HG03280 (cell line): Measurements from ENCODE around the gene PAK1.

Experiments
- ATAC-seq: cut with Tn5 transposase; IDR thresholded peaks from one replicate; pipeline ENCODE4 v1.9.1; 2021; ENCODE audit warnings: mild to moderate bottlenecking, moderate library complexity; ENCODE audit not compliant: unreplicated experiment

Gene PAK1

DNA sequence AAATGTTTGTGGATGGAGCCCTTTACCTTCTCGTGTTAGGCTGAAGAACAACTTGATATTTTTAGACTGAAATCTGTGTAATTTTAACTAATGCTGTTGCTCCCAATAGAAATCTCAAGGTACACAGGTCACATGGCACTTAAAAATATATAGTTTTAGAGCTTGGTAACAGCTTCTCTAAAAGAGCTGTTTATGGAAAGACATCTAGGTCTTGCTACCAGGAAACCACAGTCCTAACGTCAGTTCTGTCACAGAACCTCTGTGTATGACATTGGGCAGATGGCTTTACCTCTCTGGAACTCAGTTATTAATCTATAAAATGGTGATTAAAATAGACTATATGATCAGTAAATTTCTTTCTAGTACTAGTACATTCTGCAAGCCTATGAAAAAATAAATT is 35.4 kb downstream of the PAK1 start:
- peak; percentile 37 for ATAC-seq

DNA sequence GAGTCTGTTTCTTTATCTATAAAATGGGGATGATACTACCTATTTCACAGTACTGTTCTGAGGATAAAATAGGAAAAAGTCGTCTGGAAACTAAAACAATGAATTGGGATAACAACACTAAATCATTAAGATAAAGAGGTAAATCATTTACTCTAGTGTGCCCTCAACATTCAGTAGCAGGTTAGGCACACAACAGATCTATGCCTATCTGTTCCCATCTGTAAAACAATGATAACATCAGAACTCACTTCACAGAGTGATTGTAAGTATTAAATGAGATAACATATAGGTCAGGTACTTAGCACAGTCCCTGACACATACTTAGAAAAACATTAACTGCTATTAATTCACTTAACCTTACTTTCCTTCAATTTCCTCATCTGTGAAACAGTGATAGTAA is 36.9 kb downstream of the PAK1 start:
- ATAC-seq: no peak

DNA sequence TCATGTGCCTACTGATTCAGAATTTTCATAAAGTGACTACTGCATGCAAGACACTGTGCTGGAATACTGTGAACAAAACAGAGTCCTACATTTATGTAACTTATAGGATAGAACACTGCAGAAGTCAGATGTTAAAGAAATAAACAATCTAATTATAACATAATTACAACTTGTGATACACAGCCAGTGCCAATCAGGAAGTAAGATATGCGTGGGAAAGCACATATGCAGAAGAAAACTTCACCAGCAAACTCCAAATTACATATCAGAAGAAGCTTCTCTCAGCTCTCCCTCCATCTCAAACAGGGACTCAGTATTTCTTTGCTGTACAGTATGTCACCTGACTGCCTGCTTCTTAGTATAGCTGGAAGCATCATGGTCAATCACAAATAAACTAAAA is 37.4 kb downstream of the PAK1 start:
- no peak for ATAC-seq

DNA sequence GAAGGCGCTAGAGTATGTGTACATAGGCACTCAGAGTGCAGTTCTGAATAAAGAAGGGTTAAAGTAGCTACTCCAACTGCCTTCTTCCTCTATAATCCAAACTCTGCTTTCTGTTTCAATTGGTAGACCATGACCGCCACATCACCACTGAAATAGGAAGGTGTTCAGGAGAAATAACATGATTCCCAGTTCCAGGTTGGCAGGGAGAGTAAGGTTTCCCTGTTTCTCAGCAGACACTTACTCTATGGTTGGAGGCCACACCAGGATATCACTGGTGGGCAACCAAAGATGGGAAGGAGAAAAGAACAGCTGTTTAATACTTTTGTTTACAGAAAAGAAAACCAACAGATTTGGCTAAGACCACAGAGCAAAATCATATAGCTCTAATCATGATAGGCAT is 37.9 kb downstream of the PAK1 start:
- ATAC-seq: no peak

DNA sequence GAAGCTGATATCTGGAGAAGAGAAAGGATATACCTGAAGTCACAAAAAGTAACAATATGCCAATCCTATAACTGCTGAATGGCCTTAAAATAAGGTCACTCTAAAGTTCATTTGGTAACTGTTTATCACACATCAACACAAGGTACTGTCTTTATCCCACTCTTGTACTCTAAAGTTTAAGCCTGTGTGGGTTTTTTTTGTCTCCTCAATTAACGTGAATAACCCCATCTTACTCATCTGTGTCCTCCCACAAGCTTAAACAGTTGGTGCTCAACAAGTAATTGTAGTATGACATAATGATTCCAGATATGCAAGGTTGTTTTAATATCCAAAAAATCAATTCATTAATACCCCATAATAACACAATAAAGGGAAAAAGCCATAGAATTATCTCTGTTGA is 42.1 kb downstream of the PAK1 start:
- ATAC-seq: no peak

DNA sequence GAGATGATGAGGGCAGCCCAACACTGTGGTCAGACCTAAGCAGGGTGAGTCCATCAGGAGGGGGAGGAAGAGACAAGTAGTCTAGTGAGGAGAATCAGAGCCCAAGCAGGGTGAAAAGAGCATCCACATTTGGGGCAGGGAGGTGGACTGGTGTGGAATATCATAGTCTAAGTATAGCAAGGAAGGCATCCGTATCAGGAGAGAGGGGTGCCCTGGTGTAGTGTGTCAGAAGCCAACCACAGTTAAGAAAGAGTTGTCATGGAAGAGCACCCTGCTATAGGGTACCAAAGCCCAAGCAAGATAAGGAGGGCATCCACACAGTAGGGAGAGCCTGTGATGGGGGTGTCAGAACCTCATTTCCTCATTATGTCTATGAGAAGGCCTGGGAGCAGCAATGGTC is 45.3 kb downstream of the PAK1 start:
- no peak for ATAC-seq

DNA sequence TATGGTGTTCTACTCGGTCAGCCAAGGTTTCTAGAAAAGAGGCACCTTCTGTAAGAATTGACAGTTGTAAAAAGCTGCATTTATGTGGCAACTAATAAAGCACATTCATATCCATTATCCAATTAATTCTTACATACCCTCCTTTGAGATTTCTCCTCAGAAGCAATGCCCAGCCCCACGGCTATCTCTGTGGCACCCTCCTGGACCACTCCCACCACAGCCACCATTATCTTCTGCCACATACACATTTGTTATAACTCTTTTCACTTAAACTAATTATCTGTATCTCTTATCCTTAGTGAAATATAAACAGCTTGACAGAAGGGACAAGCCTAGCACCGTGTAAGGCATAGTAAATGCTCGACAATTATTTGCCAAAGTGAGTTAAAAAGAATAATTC is 48.5 kb downstream of the PAK1 start:
- ATAC-seq: no peak

DNA sequence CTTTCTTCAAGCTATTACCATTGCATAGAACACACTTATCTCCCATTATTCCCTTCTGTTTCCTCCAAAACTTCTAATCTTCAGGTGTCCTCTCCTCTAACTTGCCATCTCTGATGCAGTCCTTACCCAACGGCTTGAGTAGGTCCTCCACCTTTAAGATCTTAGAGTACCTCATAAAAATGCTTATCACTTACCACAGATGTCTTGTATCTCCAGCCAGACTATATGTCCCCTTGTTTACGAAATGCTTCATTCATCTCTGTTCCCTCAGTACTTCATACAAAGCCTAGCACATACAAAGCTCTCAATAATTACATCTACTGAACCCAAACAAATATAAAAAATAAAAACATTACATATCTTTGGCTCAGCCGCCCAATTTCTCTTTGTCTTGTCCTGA is 49.2 kb downstream of the PAK1 start:
- ATAC-seq: no peak

DNA sequence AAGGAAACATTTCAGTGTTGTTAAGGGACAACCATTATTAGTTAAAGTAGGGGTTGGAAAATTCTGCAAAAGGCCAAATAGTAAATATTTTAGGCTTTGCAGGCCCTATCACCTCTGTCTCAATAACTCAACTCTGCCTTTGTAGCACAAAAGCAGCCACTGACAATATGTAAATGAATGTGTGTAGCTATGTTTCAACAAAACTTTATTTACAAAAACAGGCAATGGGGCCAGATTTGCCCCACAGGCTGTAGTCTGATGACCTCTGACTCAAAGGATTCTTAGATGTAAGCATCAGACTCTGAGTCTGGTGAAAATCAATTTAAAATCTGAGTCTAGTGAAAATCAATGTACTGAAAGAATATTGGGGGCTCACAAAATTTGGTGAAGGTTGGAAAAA is 50.3 kb downstream of the PAK1 start:
- ATAC-seq: no peak

DNA sequence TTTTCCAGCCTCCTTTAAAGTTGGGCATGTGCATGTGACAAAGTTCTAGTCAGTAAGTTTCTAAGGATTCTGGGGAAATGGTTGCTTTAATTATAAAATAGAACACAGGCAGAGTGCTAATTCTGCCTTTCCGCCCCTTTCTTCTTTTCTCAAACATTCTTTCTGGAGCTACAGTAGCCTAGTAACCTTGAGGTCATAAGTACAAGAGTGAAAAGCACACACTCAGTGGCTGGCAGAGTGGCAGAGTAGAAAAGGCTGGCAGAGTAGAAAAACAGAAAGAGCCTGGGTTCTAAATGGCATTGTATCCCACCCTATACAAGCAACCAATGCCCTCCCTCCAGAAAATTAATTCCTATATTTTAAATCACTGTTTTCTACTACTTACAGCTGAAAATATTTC is 51.2 kb downstream of the PAK1 start:
- ATAC-seq: no peak

DNA sequence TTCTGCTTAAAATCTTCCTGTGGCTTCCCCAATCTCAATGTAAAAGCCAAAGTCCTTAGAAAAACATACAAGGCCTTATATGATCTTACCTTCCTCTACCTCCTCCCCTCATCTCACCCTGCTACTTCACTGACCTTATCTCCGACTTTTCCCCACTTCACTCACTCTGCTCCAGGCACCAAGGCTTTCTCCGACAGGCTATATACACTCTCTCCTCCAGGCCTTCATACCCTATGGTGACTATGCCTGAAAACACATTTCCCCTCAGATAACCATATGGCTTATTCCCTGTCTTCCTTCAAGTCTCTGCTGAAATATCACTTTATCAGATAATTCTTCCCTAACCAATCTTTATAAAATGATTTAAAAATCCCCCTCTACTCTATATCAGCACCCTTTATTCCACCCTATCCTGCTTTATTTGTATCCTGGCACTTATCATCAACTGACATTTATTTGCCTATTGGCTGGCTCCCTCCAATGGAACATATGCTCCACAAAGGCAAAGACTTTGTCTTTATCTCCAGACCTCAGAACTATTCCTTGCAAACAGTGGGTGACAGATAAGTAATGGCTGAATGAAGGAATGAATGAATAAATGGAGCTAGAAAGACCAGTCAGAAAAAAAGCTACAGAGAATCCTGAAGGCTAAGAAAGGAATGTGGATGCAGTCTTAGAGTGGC is 52.7 kb downstream of the PAK1 start:
- no peak for ATAC-seq

DNA sequence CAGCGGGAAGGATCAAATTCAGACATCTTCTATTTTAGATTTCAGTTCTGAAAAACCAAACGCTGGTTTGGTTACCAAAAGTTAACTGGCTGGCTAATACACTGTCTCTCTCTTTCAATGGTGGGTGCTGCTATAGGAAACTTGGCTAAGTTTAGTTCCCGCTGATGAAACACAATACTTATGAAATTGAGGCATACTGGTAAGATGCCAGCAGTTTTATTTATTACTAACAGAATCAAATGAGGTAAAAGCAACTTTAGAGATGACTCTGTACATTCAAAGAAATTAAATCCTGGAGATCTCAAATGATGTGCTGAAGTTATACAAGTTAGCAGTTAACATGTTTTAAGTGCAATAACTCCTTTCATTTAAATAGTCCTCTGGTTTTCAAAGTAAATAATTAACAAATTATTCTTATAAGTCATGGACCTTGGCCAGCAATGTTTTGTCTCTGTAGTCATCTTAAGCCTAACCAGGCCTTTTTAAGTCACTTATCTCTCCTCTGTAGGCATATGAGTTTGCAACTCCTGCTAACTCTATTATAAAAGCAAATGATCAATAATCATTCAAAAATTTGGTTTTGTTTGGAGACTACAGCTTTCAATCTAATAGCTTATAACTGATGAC is 54.8 kb downstream of the PAK1 start:
- peak; percentile 69 for ATAC-seq

DNA sequence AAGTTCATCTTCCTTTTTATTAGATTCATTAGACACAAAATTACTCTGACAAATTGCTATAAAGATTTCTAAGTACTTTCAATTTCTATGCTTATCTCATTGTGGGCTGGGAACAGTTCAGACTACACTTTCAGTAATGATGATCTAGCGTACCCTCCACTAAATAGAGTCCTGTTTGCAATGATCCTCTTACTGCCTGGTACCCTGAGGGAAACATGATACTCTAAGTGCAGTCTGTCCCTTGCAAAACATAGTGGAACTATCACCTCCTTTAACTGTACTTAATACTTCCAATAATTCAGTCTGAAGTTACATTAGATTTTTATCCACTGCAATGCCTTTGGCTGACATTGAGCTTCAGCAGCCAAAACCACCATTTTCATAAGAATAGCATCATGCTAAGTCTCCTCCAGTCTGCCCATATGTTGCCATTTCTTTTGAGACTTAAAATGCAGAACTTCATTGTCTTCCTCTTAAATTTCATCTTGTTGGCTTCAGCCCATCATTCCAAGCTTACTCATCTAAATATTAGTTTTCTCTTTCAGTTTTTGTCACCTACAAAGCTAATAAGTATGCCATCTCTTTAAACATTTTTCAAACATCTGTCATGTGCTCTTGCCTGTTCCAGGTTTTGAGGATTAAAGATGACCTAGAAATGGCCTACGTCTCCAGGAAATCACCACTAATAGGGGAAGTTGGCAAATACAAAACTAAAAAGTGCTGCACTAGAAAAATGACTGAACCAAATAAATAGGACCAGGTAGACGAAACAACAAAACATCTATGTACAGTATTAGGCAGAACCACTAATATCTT is 55.5 kb downstream of the PAK1 start:
- peak; percentile 51 for ATAC-seq

DNA sequence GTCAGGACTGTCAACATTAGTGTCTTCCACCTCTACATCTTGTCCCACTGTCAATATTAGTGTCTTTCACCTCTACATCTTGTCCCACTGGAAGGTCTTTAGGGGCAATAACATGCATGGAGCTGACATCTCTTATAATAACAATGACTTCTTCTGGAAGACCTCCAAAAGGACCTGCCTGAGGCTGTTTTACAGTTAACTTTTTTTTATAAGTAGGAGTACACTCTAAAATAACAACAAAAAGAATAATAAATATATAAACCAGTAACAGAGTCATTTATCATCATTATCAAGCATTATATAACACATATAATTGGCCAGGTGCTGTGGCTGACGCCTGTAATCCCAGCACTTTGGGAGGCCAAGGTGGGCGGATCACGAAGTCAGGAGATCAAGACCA is 57.5 kb downstream of the PAK1 start:
- ATAC-seq: no peak

DNA sequence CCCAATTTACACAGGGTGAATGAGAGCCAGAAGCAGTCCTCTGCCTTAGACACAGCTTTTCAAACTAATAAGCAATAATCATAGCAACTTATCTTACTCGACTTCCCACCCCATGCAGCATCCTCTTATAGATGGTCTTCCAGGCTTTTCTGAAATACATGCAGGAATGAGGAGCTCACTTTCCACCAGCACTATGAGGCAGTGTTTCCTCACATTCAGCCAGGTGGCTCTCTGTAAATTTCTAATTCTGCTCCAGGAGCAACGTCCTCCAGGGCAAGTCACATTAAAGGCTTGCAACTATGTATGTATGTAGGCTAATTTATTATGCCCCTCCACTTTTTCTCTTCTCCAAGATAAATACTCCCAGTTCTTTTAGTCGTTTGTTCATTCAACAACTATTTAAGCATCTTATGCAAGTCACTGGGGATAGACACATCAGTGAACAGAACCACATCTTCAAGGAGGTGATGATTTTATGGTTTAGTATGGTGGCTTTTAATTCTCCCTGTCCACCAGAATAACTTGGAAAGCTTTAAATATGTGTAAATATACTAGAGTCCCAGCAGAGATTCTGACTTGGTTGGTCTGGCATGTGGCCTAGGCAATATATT is 59.9 kb downstream of the PAK1 start:
- no peak for ATAC-seq

DNA sequence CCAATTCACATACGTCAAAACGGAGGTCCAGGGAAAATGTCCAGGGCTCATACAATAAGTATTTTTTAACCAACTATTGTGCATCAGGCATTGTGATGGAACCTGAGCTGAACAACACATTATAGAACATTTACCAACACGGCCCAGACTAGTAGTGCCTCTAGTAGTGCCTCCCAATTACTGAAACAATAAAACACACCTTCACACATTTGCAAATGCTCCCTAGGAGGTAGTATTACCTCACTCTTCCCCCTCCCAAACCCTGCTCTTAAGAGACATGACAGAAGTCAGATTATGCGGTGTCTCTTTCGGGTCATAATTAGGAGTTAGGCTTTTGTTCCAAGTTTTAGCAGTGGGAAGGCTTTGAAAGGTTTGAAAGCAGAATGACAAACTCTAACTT is 61.1 kb downstream of the PAK1 start:
- ATAC-seq: no peak

DNA sequence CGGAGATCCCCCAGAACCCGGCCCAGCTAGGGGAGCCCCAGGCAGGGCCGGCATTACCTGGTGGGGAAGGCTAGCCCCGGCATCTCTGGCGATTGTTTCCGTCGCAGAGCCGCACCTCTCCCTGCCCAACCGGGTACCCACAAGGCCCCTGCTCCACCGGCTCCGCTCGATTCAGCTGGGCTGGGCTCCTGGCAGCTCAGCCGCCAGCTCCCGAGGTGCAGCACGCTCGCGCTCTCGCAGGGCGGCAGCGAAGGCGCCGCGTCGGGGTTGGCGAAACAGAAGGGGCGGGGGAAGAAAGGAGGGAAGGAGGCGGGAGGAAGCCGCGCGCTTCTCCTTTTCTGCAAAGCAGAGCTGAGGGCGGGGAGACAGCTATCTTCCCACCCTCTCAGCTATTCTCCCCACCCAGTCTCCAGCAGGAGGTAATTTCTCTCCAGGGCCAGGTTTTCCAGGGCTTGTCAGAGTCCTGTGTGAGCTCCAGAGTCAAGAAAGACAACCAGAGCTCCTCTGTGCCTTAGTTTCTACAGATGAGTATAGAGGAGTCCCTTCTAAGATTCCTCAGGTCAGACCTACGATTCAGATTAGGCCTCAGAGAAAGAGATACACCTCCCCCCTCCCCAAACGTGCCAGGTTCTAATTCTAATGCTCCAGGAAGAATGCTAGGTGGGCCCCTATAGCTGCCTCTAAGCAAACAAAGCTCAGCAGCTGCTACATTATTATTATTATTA is 62.0 kb downstream of the PAK1 start:
- peak; percentile 91 for ATAC-seq

DNA sequence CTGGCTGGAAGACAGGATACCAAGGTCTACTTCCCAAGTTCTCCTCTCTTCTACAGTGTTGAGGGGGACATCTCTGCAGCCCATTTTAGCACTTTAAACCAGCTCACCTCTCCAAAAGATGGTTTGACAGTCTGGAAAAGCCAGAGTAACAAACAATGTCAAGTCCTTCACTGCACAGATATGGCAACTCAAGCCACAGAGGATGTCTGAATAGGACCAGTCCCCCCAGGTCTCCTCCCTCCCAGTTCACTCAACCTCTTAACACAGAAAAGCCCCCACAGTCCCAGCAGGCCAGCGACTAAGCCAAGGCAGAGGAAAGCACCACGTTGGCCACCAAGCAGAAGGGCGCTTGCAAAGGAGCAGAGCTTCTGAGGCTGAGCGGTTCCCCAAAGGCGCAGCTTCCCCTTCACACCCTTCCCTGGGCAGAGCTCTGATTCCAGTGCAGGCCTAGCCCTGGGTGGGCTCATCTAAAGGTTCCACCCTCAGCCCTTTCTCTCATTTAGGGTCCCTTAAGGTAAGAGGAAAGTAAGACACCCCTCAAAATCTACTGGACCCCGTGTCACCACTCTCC is 62.7 kb downstream of the PAK1 start:
- peak; percentile 37 for ATAC-seq

DNA sequence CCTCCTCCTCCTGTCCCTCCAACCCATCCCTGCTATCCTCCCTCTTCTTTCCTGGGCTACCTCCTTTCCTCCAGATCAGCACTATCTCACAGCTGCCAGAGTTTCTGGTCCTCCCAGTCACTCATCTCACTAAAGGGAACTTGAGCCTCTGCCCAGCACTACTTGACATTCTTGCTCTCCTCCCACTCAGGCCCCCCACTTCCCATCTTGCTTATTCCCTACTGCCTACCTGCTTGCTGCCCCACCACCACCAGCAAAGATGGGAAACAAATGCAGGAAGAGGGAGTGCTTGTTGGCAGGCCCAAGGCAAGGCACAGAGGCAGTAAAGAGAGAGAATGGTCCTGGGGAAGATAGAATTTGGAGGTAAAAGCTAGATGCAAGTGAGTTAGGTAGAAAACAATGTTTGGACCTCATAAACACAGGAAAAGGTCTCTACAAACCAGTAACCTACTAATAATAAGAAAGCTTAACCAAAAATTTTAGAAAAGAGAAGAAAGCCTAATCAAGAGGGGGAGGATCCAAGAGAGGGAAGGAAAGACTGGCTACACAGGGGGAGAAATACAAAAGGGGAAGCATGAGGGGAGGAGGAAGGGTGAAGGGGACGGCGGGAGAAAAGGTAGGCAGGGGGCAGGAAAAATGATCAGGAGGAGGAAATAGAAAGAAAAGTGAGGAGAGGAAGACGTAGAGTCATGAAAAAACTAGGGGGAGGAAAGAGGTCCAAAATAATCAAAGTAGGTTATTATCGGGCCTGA is 63.6 kb downstream of the PAK1 start:
- no peak for ATAC-seq

DNA sequence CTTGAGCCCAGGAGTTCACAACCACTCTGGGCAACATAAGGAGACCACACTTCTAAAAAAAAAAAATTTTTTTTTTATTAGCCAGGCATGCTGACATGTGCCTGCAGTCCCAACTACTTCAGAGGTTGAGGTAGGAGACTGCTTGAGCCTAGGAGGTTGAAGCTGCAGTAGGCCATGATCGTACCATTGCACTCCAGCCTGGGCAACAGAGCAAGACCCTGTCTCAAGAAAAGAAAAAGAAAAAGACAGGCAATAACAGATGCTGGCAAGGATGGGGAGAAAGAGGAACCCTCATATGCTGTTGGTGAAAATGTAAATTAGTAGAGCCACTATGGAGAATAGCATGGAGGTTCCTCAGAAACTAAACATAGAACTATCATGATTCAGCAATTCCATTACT is 64.8 kb downstream of the PAK1 start:
- ATAC-seq: no peak
